Suprapubic skin (tissue), 3 donors: ENCODE data around the gene QKI.

Source experiments
- EP300 ChIP-seq: sonication (generic); formaldehyde crosslinking; IDR thresholded peaks from one replicate; pipeline ENCODE4 v1.6.1; 2017; ENCODE audit warnings: antibody characterized with exemption
- POLR2A ChIP-seq, 2 donors: fragments of 450-650 bp; IDR thresholded peaks; one replicate each; pipeline ENCODE4 v1.6.1; 2017; ENCODE audit warnings: antibody characterized with exemption in 2 of 2, mild to moderate bottlenecking in 2 of 2, moderate library complexity in 2 of 2
- TF ChIP-seq, protein P1 (sequence below), 2 donors: fragments of 200-600 bp in 1 of 2; fragments of 450-650 bp in 1 of 2; sonication (generic) in 1 of 2; IDR thresholded peaks; one replicate each; pipeline ENCODE4 v1.5.1; 2016 to 2019; ENCODE audit warnings: antibody characterized with exemption in 2 of 2, mild to moderate bottlenecking in 1 of 2, moderate library complexity in 1 of 2

DNA sequence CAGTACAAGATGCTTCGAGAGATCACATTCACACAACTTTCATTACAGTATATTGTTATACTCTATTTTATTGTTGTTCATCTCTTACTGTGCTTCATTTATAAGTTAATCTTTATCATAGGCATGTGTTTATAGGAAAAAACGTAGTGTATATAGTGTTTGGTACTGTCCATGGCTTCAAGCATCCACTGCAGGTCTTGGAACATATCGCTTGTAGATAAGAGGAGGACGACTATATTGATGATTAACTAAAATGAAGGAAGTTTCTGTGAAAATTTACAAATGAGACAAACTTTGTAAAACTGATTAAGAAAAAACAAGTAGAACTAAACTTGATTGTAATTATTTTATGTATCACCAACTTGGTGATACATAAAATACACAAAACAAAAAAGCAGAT is 98.5 kb downstream of the QKI start:
- TF ChIP-seq, protein P1, sequence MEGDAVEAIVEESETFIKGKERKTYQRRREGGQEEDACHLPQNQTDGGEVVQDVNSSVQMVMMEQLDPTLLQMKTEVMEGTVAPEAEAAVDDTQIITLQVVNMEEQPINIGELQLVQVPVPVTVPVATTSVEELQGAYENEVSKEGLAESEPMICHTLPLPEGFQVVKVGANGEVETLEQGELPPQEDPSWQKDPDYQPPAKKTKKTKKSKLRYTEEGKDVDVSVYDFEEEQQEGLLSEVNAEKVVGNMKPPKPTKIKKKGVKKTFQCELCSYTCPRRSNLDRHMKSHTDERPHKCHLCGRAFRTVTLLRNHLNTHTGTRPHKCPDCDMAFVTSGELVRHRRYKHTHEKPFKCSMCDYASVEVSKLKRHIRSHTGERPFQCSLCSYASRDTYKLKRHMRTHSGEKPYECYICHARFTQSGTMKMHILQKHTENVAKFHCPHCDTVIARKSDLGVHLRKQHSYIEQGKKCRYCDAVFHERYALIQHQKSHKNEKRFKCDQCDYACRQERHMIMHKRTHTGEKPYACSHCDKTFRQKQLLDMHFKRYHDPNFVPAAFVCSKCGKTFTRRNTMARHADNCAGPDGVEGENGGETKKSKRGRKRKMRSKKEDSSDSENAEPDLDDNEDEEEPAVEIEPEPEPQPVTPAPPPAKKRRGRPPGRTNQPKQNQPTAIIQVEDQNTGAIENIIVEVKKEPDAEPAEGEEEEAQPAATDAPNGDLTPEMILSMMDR (IDR thresholded peaks at IDR 0.05) = no peak
- TF ChIP-seq POLR2A (IDR thresholded peaks at IDR 0.05) (no peak), EP300 (no peak)
